Mucosa of descending colon (tissue), 3 donors: ENCODE data around the gene TTC12. TPM values are rescaled to one million over a fixed set of nuclear protein-coding genes. Genes with fewer than 3 reads are reported as not detected.

Experiments
- ATAC-seq: fragments of 200-7000 bp; cut with Tn5 transposase; one replicate; pipeline ENCODE4 v1.9.1; 2020; ENCODE audit warnings: mild to moderate bottlenecking, moderate library complexity
- DNase-seq, 3 donors: peaks; one replicate each; pipeline ENCODE4 v3.0.0-alpha.2; 2020
- H3K36me3 ChIP-seq: fragments of 200-600 bp; one replicate; pipeline ENCODE4 v1.8.0; 2021; ENCODE audit warnings: low read depth, mild to moderate bottlenecking
- H3K4me1 ChIP-seq: fragments of 200-600 bp; one replicate; pipeline ENCODE4 v1.8.0; 2021; ENCODE audit warnings: low read depth, mild to moderate bottlenecking
- H3K4me3 ChIP-seq: fragments of 200-600 bp; one replicate; pipeline ENCODE4 v1.8.0; 2021; ENCODE audit warnings: mild to moderate bottlenecking
- H3K9me3 ChIP-seq: fragments of 200-600 bp; one replicate; pipeline ENCODE4 v1.8.0; 2021; ENCODE audit warnings: mild to moderate bottlenecking
- intact Hi-C, 2 donors: fragments of 100-400 bp; cut with DNase I in 1 of 2; cut with micrococcal nuclease in 1 of 2; formaldehyde crosslinking; loops; one replicate each; pipeline versions ENCODE4 v1.11.0 to v1.11.1; 2022; cut with DNase I, micrococcal nuclease
- total RNA-seq, 3 donors: library from RNA; stranded (reverse); fragmentation: NEBNext Ultra II Directional in 2 of 3; extraction: Animal tissue kit (Norgen Biotek cat#: 25700) in 2 of 3; gene quantifications; one replicate each; pipeline versions ENCODE4 v1.2.1 to v1.2.4, GENCODE V29; 2021 to 2023
- TF ChIP-seq, protein P1 (sequence below): fragments of 200-600 bp; IDR thresholded peaks from one replicate; pipeline ENCODE4 v1.8.0; 2022; ENCODE audit warnings: antibody characterized with exemption, mild to moderate bottlenecking
- donor health status: DM: no; HTN: no; CAD: no; lungs with moderate emphysema.
- donor health status: DM: no; HTN: no; CAD: no.
- donor health status: DM: no; HTN: yes; CAD: no.

Gene TTC12
- total RNA-seq, 3 donors from 2014 or later: 13.5 to 20.7 (median 16.6) TPM

DNA sequence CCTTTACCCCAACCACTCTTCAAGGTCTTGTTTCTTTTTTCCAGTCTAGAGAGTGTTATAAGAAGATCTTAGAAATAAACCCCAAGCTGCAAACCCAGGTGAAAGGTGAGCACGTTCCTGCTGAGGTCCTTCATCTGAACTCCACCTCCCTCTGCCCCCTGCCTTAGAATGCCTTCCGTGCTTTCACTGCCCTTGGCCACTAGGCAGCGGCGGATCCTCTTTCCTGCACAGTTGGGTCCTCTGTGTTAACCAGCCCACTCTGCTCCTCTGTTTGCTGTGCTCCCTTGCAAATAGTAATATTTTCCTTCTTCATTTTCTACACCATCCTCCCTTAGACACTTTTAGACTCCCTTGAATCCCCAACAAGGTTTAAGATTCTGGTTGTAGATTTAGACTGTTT is 24.3 kb downstream of the TTC12 start:
- no peak overlapping the region for H3K4me3 ChIP-seq
- no peak for DNase-seq
- intact Hi-C loops: no loop called here
- H3K4me1 ChIP-seq: no peaks in the 10 kb centered on the region
- no peaks in the 10 kb centered on the region for H3K9me3 ChIP-seq
- TF ChIP-seq, protein P1, sequence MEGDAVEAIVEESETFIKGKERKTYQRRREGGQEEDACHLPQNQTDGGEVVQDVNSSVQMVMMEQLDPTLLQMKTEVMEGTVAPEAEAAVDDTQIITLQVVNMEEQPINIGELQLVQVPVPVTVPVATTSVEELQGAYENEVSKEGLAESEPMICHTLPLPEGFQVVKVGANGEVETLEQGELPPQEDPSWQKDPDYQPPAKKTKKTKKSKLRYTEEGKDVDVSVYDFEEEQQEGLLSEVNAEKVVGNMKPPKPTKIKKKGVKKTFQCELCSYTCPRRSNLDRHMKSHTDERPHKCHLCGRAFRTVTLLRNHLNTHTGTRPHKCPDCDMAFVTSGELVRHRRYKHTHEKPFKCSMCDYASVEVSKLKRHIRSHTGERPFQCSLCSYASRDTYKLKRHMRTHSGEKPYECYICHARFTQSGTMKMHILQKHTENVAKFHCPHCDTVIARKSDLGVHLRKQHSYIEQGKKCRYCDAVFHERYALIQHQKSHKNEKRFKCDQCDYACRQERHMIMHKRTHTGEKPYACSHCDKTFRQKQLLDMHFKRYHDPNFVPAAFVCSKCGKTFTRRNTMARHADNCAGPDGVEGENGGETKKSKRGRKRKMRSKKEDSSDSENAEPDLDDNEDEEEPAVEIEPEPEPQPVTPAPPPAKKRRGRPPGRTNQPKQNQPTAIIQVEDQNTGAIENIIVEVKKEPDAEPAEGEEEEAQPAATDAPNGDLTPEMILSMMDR: no peak
- no peaks in the 10 kb centered on the region for H3K36me3 ChIP-seq
- ATAC-seq: no peak

DNA sequence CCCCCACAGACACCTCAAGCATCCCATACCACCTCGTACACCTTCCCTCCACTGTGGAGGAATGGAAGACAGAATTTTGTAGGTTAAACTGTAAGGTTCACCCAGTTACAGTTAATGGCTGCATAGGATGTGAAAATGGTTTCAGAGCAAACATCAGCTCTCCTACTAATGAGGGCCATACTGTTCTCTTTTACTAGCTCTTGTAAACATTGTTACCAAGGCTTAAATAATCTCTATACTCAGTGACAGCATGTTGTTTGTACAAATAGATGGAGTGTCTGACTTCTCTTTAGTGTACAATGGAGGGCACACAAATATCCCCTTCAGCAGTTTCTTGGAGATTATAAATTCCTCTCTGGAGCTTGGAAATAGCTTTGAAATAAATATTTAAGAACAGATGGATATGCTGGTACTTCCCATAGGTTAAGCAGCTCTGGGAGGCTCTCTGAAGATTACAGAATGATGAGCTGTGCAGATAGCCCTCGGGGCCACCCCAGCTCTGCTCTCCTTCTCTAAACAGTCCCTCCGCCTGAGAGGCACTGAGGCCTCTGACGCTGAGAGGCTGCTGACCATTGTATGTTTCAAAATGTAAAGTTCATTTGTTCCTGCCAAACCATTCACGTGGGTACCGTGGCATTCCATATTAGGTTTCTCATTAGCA is 25.7 kb downstream of the TTC12 start:
- no peak for ATAC-seq
- H3K36me3 ChIP-seq: no peaks in the 10 kb centered on the region
- intact Hi-C loops: no loop called here

GRCh38 chr11:113341388-113342165 is 27.2 kb downstream of the TTC12 start:
- DNase-seq: no peak
- intact Hi-C loops: no loop called here
- Histone ChIP-seq H3K9me3 (no peaks in the 10 kb centered on the region), H3K4me3 (no peak overlapping the region), H3K4me1 (no peaks in the 10 kb centered on the region), H3K36me3 (no peaks in the 10 kb centered on the region)
- TF ChIP-seq, protein P1: no peak
- ATAC-seq: no peak

More for the DNA sequence above, 25.7 kb downstream of the TTC12 start:
- H3K4me1 ChIP-seq: no peaks in the 10 kb centered on the region
- DNase-seq: no peak
- TF ChIP-seq, protein P1: no peak
- no peaks in the 10 kb centered on the region for H3K9me3 ChIP-seq
- no peak overlapping the region for H3K4me3 ChIP-seq

DNA sequence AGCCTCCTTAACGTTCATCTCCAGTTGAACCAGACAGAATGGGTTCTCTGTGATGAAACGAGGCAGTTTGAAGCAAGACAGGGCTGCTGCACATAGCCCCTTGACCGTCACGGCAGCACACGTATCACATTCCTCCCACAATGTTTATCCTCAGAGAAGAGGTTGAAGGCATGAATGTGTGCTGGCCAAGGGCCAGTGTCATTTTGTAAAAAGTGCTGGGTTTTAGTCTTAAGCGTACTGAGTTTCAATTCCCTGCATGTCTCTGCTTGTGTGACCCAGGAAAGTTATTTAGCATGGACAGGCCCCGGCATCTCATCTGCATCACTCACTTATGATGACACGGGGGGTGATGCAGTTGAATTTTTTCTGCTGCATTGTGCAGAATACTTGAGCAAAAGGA is 31.6 kb downstream of the TTC12 start:
- Histone ChIP-seq H3K36me3 (no peaks in the 10 kb centered on the region), H3K9me3 (no peaks in the 10 kb centered on the region), H3K4me1 (no peaks in the 10 kb centered on the region), H3K4me3 (no peak overlapping the region)
- DNase-seq: no peak
- TF ChIP-seq, protein P1: no peak
- intact Hi-C loops: no loop called here
- ATAC-seq: no peak

GRCh38 chr11:113349528-113349927 is 35.1 kb downstream of the TTC12 start:
- ATAC-seq (no peak), DNase-seq (no peak)
- Histone ChIP-seq H3K4me3 (no peak overlapping the region), H3K9me3 (no peaks in the 10 kb centered on the region), H3K36me3 (no peaks in the 10 kb centered on the region), H3K4me1 (no peaks in the 10 kb centered on the region)
- TF ChIP-seq, protein P1: no peak
- intact Hi-C loops: no loop called here
